Suppressor macrophage treated with lipopolysaccharide for 4 hours (primary cell): ENCODE results near the gene FRS2.
"Not testable (repeated sequence)": the region's sequence is repeated elsewhere in the genome, so short reads cannot be mapped to it uniquely, and the experiment has no call there.

Source experiments
- DNase-seq: peaks from one replicate; pipeline ENCODE4 v3.0.0-alpha.2; 2020

Gene FRS2, protein sequence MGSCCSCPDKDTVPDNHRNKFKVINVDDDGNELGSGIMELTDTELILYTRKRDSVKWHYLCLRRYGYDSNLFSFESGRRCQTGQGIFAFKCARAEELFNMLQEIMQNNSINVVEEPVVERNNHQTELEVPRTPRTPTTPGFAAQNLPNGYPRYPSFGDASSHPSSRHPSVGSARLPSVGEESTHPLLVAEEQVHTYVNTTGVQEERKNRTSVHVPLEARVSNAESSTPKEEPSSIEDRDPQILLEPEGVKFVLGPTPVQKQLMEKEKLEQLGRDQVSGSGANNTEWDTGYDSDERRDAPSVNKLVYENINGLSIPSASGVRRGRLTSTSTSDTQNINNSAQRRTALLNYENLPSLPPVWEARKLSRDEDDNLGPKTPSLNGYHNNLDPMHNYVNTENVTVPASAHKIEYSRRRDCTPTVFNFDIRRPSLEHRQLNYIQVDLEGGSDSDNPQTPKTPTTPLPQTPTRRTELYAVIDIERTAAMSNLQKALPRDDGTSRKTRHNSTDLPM

GRCh38 chr12:69470189-69471075 lies at the start of gene FRS2:
FRS2 (plus strand) TSS chr12:69470388; CDS start chr12:69569031, 98,643 bp downstream.
- peak; percentile 94 for DNase-seq

- no peak for DNase-seq
Observed at GRCh38 chr12:69421548-69421947, 48.6 kb upstream of the FRS2 start.

- DNase-seq: no peak
Observed at GRCh38 chr12:69423037-69423905, 46.9 kb upstream of the FRS2 start.

DNA sequence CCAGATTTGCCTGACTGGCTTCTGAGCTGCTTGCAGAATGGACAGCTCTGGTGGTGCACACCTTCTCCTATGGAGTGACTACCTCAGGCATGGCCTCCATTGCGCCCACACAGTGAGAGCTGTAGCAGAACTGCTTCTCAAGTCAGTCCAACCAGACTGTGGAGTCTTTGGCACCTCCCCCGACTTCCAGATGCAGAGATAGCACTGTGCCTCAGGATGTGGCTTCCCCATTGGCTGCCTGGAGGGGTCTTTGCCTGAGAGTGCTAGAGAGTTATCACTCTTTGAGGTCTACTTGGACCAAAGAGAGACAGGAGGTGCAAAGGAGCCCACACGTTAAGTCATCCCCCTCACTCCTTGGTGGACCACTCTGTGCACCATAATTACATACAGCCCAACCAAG lies 44.8 kb upstream of the FRS2 start:
- no peak for DNase-seq

- DNase-seq: no peak
Observed at GRCh38 chr12:69428351-69429073, 41.7 kb upstream of the FRS2 start.

GRCh38 chr12:69430942-69431590 lies 39.1 kb upstream of the FRS2 start:
- DNase-seq: no peak

DNA sequence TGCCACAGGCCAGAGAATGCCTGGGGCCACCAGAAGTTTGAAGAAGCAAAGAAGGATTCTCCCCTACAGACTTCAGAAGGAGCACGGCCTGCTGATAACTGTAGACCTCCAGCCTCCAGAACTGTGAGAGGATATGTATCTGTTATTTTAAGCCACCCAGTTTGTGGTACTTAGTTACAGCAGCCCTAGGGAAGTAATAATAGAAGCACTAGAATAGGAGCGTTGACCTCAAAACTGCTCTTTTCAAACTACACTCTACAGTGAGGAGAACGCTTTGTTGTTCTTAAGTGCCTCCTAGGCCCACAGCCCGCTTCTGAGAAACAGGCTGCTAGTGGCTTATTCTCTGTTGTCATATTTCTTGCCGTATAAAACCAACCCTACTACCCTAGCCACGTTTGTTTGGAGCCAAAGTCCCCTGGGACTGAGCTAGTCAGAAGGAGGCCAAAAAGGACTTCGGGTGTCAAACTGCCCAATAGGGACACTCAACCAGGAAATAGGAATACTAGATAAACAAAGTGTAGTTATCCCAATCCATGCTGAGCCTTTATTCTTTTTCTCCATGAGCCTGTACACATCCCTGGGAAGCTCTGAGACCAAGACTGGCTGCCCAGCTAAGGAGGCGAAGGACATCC lies 38.5 kb upstream of the FRS2 start:
- DNase-seq: no peak

DNA sequence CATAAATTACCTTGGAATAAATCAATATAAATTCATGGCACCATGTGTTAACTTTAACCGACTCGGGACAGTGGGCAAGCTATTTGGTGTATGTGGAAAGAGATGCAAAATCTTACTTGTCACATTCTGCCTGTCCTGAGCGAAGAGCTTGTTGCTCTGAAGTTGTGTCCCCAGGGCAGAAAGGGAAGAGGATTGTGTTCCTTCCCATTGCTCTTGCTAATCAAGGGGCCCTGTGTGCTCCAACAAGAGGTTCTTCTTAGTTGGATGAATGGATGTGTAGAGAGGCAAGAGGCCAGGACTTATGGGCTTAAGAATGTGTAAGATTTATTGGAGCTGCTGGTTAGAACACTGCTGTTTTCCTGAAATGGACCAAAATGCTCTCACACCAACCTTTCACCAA lies 36.5 kb upstream of the FRS2 start:
- DNase-seq: no peak

DNA sequence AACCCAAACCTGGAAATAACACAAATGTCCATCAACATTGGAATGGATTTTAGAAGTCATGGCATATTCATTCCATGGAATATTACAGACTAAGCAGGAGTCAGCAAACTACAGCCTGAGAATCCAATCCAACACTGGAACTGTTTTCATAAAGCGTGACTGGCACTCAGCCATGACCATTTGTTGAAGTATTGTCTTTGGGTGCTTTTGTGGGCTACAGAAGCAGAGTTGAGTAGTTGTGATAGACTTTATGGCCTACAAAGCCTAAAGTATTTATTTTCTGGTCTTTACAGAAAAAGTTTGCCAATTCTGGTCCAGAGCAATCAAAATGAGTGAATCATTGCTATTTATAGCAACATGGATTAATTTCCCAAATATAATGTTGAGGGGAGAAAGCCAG lies 34.5 kb upstream of the FRS2 start:
- DNase-seq: no peak

DNA sequence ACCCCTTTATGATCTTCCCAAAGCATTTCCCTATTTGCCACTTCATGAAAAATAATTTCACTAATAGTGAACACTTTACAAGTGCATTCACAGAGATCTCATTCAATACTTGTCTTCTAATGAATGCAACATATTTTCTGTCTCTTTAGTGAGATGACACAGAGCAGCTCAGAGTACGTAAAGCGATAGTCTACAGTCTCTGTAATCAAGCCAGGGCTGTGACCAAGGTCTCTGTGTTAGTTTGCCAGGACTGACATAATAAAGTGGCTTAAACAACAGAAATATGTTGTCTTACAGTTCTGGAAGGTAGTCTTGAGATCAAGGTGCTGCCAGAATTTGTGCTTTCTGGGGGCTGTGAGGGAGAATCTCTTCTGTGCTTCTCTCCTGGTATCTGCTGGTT lies 33.1 kb upstream of the FRS2 start:
- DNase-seq: no peak

GRCh38 chr12:69438539-69438938 lies 31.6 kb upstream of the FRS2 start:
- DNase-seq: no peak

DNA sequence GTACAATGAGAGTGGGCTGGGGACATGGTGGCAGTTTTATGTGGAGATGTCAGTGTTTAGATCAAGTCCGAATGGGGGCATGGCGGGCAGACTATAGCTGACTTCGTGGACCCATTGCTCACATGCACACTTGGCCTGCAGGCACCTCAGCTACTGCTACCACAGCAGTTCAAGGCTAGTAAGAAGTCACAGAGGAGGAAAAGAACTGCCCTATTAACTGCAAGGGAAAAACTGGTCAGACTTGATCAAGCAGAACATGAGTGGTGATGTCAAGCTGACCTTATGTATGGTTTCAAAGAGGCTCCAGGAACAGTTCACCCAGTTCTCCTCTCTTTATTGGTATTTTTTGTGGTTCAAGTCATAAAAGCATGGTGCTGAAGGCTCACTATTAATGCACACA lies 30.2 kb upstream of the FRS2 start:
- DNase-seq: no peak

GRCh38 chr12:69440886-69441285 lies 29.3 kb upstream of the FRS2 start:
- no peak for DNase-seq

GRCh38 chr12:69442894-69443293 lies 27.3 kb upstream of the FRS2 start:
- DNase-seq: no peak

DNA sequence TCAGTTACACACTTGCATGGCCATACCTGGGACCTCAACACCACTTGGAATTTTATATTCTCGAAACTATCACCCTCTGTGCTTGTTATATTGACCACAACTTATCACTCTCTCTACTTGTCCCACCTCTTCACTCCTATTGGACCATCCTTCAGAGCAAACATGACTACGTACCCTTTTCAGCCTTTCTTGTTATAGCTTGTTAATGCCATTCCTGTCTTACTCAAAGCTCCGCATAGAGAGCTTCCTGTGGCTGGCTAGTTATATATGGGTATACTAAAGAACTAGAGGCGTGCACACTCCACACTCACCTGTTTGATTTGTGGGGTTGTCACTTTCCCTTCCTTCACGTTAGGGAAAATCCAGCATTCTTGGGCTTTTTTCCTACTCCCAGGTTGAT lies 26.3 kb upstream of the FRS2 start:
- DNase-seq: no peak

- DNase-seq: no peak
Observed at GRCh38 chr12:69447892-69448291, 22.3 kb upstream of the FRS2 start.

GRCh38 chr12:69452598-69453132 lies 17.5 kb upstream of the FRS2 start:
- DNase-seq: not testable (repeated sequence)

DNA sequence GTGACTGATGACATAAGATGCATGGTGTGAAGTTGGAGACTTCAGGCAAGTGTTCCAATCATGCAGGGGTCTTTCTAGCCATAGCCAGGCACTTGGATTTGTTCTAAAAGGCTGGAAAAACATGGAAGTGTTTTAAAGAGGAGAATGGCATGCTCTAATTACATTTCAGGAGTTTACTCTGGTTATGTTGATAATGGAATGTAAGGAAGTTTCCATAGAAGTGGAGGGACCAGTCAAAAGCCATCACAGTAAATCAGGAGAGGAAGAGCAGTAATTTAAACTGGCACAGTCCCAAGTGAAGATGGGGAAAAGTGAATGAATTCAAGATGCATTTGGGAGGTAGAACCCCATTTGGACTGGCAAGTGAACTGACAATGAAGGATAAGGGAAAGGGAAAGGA lies 13.9 kb upstream of the FRS2 start:
- DNase-seq: no peak

- no peak for DNase-seq
Observed at GRCh38 chr12:69457433-69457832, 12.8 kb upstream of the FRS2 start.

- no peak for DNase-seq
Observed at GRCh38 chr12:69459477-69459876, 10.7 kb upstream of the FRS2 start.

- peak; percentile 67 for DNase-seq
Observed at GRCh38 chr12:69464428-69464827, 5.8 kb upstream of the FRS2 start.
